Cardiac muscle cell (in vitro differentiated cells and primary cell): ENCODE results near the gene CDON. TPM values are rescaled to one million over a fixed set of nuclear protein-coding genes. Genes with fewer than 3 reads are reported as not detected.
A peak's percentile ranks its signal among the peaks of the same experiment; 100 is the strongest.

Experiments
- DNase-seq, 2 donors: peaks; one replicate each; pipeline versions ENCODE4 v3.0.0 to v3.0.0-alpha.2; 2010 to 2017; ENCODE audit warnings: low read depth in 1 of 2, low spot score in 1 of 2
- H3K27ac ChIP-seq: fragments of 200-600 bp; sonication (generic); 2 replicates; pipeline ENCODE4 v1.5.1; 2016
- H3K27me3 ChIP-seq: fragments of 200-600 bp; sonication (generic); 2 replicates; pipeline ENCODE4 v1.6.0; 2016; ENCODE audit warnings: control low read depth
- H3K36me3 ChIP-seq: fragments of 200-600 bp; sonication (generic); 2 replicates; pipeline ENCODE4 v1.5.1; 2016; ENCODE audit warnings: control low read depth
- H3K4me1 ChIP-seq: fragments of 200-600 bp; sonication (generic); 2 replicates; pipeline ENCODE4 v1.8.1; 2017; ENCODE audit warnings: low read depth, mild to moderate bottlenecking, mixed run types
- H3K4me3 ChIP-seq: fragments of 200-600 bp; sonication (generic); 2 replicates; pipeline ENCODE4 v1.5.1; 2016; ENCODE audit warnings: mild to moderate bottlenecking
- H3K9me3 ChIP-seq: fragments of 200-600 bp; sonication (generic); 2 replicates; pipeline ENCODE4 v1.5.1; 2017; ENCODE audit warnings: low read depth, mild to moderate bottlenecking, control low read depth
- CTCF ChIP-seq: IDR thresholded peaks from 2 replicates; pipeline ENCODE4 v1.5.1; 2012; ENCODE audit warnings: low read depth, mild to moderate bottlenecking, low read length
- polyA plus RNA-seq: library from polyadenylated mRNA; unstranded; fragments of >200 nt; fragmentation: Nextera tagmentation; extraction: Ambion mirVana; gene quantifications from 2 replicates; pipeline ENCODE4 v1.2.1, GENCODE V29; 2016
- total RNA-seq: library from RNA; depleted of rRNA; stranded (reverse); fragments of >200 nt; gene quantifications from 2 replicates; pipeline ENCODE4 v1.2.3, GENCODE V29; 2016

Gene CDON
- total and polyA plus RNA-seq, 2 experiments from 2014 or later, result 5.7 to 17.3 TPM

- Histone ChIP-seq H3K27ac (no peak overlapping the region), H3K4me1 (no peaks in the 10 kb centered on the region), H3K4me3 (no peak overlapping the region), H3K36me3 (no peaks in the 10 kb centered on the region), H3K27me3 (no peaks in the 10 kb centered on the region), H3K9me3 (no peaks in the 10 kb centered on the region)
- no peak for TF ChIP-seq CTCF
- DNase-seq, result no peak
Measured at GRCh38 chr11:126090452-126090851, 27.8 kb upstream of the CDON start.

- no peak overlapping the region for H3K4me3 ChIP-seq
- H3K27me3 ChIP-seq, result no peaks in the 10 kb centered on the region
- H3K9me3 ChIP-seq, result no peaks in the 10 kb centered on the region
- no peak overlapping the region for H3K27ac ChIP-seq
- TF ChIP-seq CTCF, result no peak
- H3K4me1 ChIP-seq, result peaks cover 3% of the 10 kb centered on the region
- no peak for DNase-seq
- no peaks in the 10 kb centered on the region for H3K36me3 ChIP-seq
Measured at GRCh38 chr11:126088999-126089398, 26.3 kb upstream of the CDON start.

GRCh38 chr11:126086248-126086647 lies 23.6 kb upstream of the CDON start:
- Histone ChIP-seq H3K27me3 (no peaks in the 10 kb centered on the region), H3K4me1 (peaks cover 7% of the 10 kb centered on the region), H3K4me3 (no peak overlapping the region), H3K27ac (no peak overlapping the region), H3K9me3 (no peaks in the 10 kb centered on the region), H3K36me3 (no peaks in the 10 kb centered on the region)
- no peak for DNase-seq
- no peak for TF ChIP-seq CTCF

GRCh38 chr11:126084608-126084912 lies 21.9 kb upstream of the CDON start:
- Histone ChIP-seq H3K36me3 (no peaks in the 10 kb centered on the region), H3K27me3 (no peaks in the 10 kb centered on the region), H3K27ac (no peak overlapping the region), H3K9me3 (no peaks in the 10 kb centered on the region), H3K4me3 (no peak overlapping the region), H3K4me1 (peaks cover 20% of the 10 kb centered on the region)
- TF ChIP-seq CTCF, result no peak
- DNase-seq, result no peak

- no peaks in the 10 kb centered on the region for H3K9me3 ChIP-seq
- no peaks in the 10 kb centered on the region for H3K36me3 ChIP-seq
- H3K27me3 ChIP-seq, result no peaks in the 10 kb centered on the region
- peaks cover 25% of the 10 kb centered on the region for H3K4me1 ChIP-seq
- no peak for TF ChIP-seq CTCF
- DNase-seq, result peak in 1 of 2 donors; percentile 31
- no peak overlapping the region for H3K4me3 ChIP-seq
- no peak overlapping the region for H3K27ac ChIP-seq
Measured at GRCh38 chr11:126083829-126084607, 21.4 kb upstream of the CDON start.
